DOHH2 (cell line): Measurements from ENCODE around the gene ZNF23.

Source experiments
- CTCF ChIP-seq: fragments of 200-600 bp; sonication (generic); IDR thresholded peaks from one replicate; pipeline ENCODE4 v1.5.1; 2014; ENCODE audit warnings: antibody characterized with exemption, mild to moderate bottlenecking, low read depth, low read length; ENCODE audit not compliant: poor library complexity, severe bottlenecking
- EZH2phosphoT487 ChIP-seq: fragments of 200-600 bp; sonication (generic); IDR thresholded peaks from 2 replicates; pipeline ENCODE4 v1.6.1; 2017; ENCODE audit warnings: borderline replicate concordance, mild to moderate bottlenecking, antibody characterized with exemption, low read length, moderate library complexity, mixed read lengths

DNA sequence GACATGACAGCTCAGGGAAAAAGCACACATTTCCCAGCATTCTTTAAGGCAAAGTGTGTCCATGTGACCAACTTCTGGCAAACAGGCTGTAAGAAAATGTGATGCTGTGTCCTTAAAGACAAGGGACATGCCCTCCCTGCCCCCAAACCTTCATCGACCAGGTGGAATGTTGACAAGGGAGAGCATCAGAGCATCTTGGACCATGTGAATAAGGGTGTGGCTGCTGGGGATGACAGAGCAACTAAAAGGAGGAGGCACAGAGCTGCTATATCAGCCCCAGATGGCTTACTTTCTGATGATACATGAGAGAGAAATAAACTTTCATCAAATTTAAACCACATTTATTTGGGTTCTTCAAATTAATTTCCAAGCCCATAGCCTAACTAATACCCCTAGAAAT, 2.2 kb upstream of the ZNF23 start:
- TF ChIP-seq CTCF (no peak), EZH2phosphoT487 (no peak)
